Osteocyte (in vitro differentiated cells): ENCODE data around the gene ACADS. TPM values are rescaled to one million over a fixed set of nuclear protein-coding genes. Genes with fewer than 3 reads are reported as not detected.

Experiments used
- DNase-seq: peaks from one replicate; pipeline ENCODE4 v3.0.0; 2021; ENCODE audit warnings: mixed read lengths; ENCODE audit not compliant: unreplicated experiment; ENCODE audit errors: extremely low spot score
- H3K27ac Mint-ChIP-seq: one replicate; pipeline ENCODE4 v1.8.0; 2021; ENCODE audit warnings: mild to moderate bottlenecking, mixed read lengths; ENCODE audit not compliant: unreplicated experiment
- H3K27me3 Mint-ChIP-seq: one replicate; pipeline ENCODE4 v1.8.0; 2021; ENCODE audit warnings: mixed read lengths; ENCODE audit not compliant: unreplicated experiment
- H3K36me3 Mint-ChIP-seq: one replicate; pipeline ENCODE4 v1.8.0; 2021; ENCODE audit warnings: mixed read lengths; ENCODE audit not compliant: unreplicated experiment
- H3K4me1 Mint-ChIP-seq: one replicate; pipeline ENCODE4 v1.8.0; 2021; ENCODE audit warnings: mixed read lengths; ENCODE audit not compliant: unreplicated experiment
- H3K4me3 Mint-ChIP-seq: one replicate; pipeline ENCODE4 v1.8.0; 2021; ENCODE audit warnings: mild to moderate bottlenecking, moderate library complexity, mixed read lengths; ENCODE audit not compliant: unreplicated experiment
- H3K9me3 Mint-ChIP-seq: one replicate; pipeline ENCODE4 v1.8.0; 2021; ENCODE audit warnings: mixed read lengths; ENCODE audit not compliant: unreplicated experiment
- CTCF ChIP-seq: fragments of 200-600 bp; sonication (generic); IDR thresholded peaks from 2 replicates; pipeline ENCODE4 v1.5.0; 2021; ENCODE audit warnings: antibody characterized with exemption, mild to moderate bottlenecking, moderate library complexity
- total RNA-seq: library from RNA; stranded (reverse); gene quantifications from 2 replicates; pipeline ENCODE4 v1.2.1, GENCODE V29; 2021

Gene ACADS
- total RNA-seq, 1 donor from 2014 or later, result 4.9 TPM

- Mint-ChIP-seq H3K27ac (no peak overlapping the region), H3K27me3 (no peaks in the 10 kb centered on the region), H3K36me3 (peaks cover 48% of the 10 kb centered on the region), H3K9me3 (no peaks in the 10 kb centered on the region), H3K4me3 (no peak overlapping the region), H3K4me1 (no peaks in the 10 kb centered on the region)
- no peak for TF ChIP-seq CTCF
- no peak for DNase-seq
Observed at GRCh38 chr12:120699553-120699952, 26.1 kb upstream of the ACADS start.

GRCh38 chr12:120700886-120701285 lies 24.7 kb upstream of the ACADS start:
- Mint-ChIP-seq H3K4me1 (no peaks in the 10 kb centered on the region), H3K4me3 (no peak overlapping the region), H3K27me3 (no peaks in the 10 kb centered on the region), H3K36me3 (peaks cover 34% of the 10 kb centered on the region), H3K9me3 (no peaks in the 10 kb centered on the region), H3K27ac (no peak overlapping the region)
- TF ChIP-seq CTCF, result no peak
- DNase-seq, result no peak

DNA sequence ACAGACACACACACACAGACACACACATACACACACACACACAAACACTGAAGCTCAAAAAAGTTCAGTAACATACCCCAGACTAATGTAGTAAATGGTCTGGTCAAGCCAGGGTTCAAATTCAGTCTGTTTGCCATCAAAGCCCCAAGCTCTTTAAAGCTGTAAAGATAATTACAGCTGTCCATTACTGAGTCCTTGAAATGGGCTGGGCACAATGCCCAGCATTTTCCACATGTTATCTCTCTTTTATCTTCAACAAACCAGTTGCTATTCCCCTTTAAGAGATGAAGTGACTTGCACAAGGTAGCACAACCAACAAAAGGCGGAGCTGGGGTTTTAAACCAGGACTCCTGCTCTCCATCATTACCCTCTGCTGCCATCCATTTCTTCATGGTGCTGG lies 23.0 kb upstream of the ACADS start:
- no peak for TF ChIP-seq CTCF
- H3K9me3 Mint-ChIP-seq, result no peaks in the 10 kb centered on the region
- no peak overlapping the region for H3K27ac Mint-ChIP-seq
- H3K27me3 Mint-ChIP-seq, result no peaks in the 10 kb centered on the region
- no peak overlapping the region for H3K4me3 Mint-ChIP-seq
- peaks cover 19% of the 10 kb centered on the region for H3K36me3 Mint-ChIP-seq
- no peak for DNase-seq
- H3K4me1 Mint-ChIP-seq, result no peaks in the 10 kb centered on the region

DNA sequence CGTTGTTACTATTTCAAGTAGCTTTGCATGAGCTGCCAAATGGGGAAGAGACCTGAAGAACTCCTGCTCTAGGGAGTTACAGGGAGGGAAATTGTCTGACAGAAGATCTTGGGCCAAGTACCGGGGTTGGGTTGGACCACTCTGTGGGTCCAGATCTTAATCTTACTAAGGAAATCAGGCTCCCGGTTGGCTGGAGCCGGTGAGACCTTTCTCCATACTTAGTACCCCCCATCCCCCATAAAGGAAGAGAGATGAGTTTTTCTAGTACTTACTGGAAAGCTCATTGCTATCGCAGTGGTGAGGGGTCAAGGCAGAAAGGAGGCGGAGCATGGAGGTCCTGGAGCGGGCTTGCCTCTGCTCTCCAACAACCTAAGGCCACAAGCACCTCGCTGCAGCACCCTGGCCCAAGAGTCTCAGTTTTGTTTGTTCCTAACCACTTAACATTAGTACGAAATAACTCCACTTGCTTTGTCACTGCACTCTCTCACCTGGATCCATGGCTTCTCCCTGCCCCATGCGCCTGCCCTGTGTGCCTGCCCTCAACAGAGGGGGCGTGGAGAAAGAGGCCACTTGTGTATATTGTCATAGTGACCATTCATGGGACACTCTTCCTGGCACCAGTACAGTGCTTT lies 22.2 kb upstream of the ACADS start:
- H3K4me3 Mint-ChIP-seq, result no peak overlapping the region
- H3K27ac Mint-ChIP-seq, result no peak overlapping the region
- no peak for DNase-seq
- TF ChIP-seq CTCF, result no peak
- no peaks in the 10 kb centered on the region for H3K27me3 Mint-ChIP-seq
- H3K4me1 Mint-ChIP-seq, result no peaks in the 10 kb centered on the region
- no peaks in the 10 kb centered on the region for H3K9me3 Mint-ChIP-seq
- peaks cover 19% of the 10 kb centered on the region for H3K36me3 Mint-ChIP-seq

GRCh38 chr12:120705618-120706017 lies 20.0 kb upstream of the ACADS start:
- DNase-seq, result no peak
- H3K36me3 Mint-ChIP-seq, result peaks cover 6% of the 10 kb centered on the region
- no peak for TF ChIP-seq CTCF
- H3K4me3 Mint-ChIP-seq, result no peak overlapping the region
- H3K27ac Mint-ChIP-seq, result no peak overlapping the region
- H3K4me1 Mint-ChIP-seq, result peaks cover 6% of the 10 kb centered on the region
- no peaks in the 10 kb centered on the region for H3K27me3 Mint-ChIP-seq
- no peaks in the 10 kb centered on the region for H3K9me3 Mint-ChIP-seq
